Adrenal gland (tissue), 12 donors: ENCODE results near the gene PDGFC. TPM values are rescaled to one million over a fixed set of nuclear protein-coding genes. Genes with fewer than 3 reads are reported as not detected.
"Not testable (repeated sequence)": the region's sequence is repeated elsewhere in the genome, so short reads cannot be mapped to it uniquely, and the experiment has no call there.

ENCODE experiments used
- DNase-seq, 7 donors: peaks; one replicate each; pipeline ENCODE4 v3.0.0-alpha.2; 2019 to 2020
- H3K27ac ChIP-seq, 5 donors: fragments of 200-600 bp; sonication (generic) in 4 of 5; 1 replicate in 3 of 5; 2 replicates in 2 of 5; pipeline versions ENCODE4 v1.5.1 to v1.8.0; 2016 to 2020; ENCODE audit warnings: mild to moderate bottlenecking in 1 of 5
- H3K27me3 ChIP-seq: fragments of 200-600 bp; 2 replicates; pipeline ENCODE4 v1.8.0; 2021
- H3K36me3 ChIP-seq, 2 donors: fragments of 200-600 bp; replicated peaks in 1 of 2; 1 replicate in 1 of 2; 2 replicates in 1 of 2; pipeline versions ENCODE4 v1.5.1 to v1.8.0; 2018 to 2022
- H3K4me1 ChIP-seq, 2 donors: fragments of 200-600 bp; replicated peaks in 1 of 2; 1 replicate in 1 of 2; 2 replicates in 1 of 2; pipeline versions ENCODE4 v1.5.1 to v1.8.0; 2018 to 2021
- H3K4me3 ChIP-seq, 4 donors: fragments of 200-600 bp; sonication (generic) in 3 of 4; one replicate each; pipeline ENCODE4 v1.5.1; 2016 to 2018
- H3K9me3 ChIP-seq, 3 donors: fragments of 200-600 bp; sonication (generic) in 1 of 3; replicated peaks in 1 of 3; 1 replicate in 2 of 3; 2 replicates in 1 of 3; pipeline versions ENCODE4 v1.5.1 to v1.8.0; 2016 to 2021
- POLR2A ChIP-seq, 2 donors: fragments of 450-650 bp; IDR thresholded peaks; one replicate each; pipeline ENCODE4 v1.6.1; 2017; ENCODE audit warnings: antibody characterized with exemption in 2 of 2, mild to moderate bottlenecking in 2 of 2, moderate library complexity in 1 of 2
- WGBS, 4 donors: extraction: QIAGEN DNeasy Blood & Tissue Kit in 2 of 4; methylation state at CpG; one replicate each; pipeline versions ENCODE4 v1.1.5 to v1.1.7; 2013 to 2017; 5-methylcytosine and 5-hydroxymethylcytosine counted together
- intact Hi-C, 2 donors: fragments of 100-400 bp; cut with DNase I; formaldehyde crosslinking; loops; one replicate each; pipeline versions ENCODE4 v1.14.1 to v1.15.0; 2022 to 2023
- polyA plus RNA-seq, 3 donors: library from polyadenylated mRNA; stranded (reverse); fragments of 200-250 nt in 2 of 3; fragments of 350-450 nt in 1 of 3; fragmentation: Illumina TruSeq in 1 of 3; extraction: RNeasy Lipid Tissue Mini Kit (QIAGEN cat#74804) in 1 of 3; gene quantifications; one replicate each; pipeline ENCODE4 v1.2.3, GENCODE V29; 2013 to 2014
- total RNA-seq, 9 donors: library from RNA; depleted of rRNA in 4 of 9; stranded (reverse); fragments of >200 nt in 4 of 9; fragments of 120-200 nt in 1 of 9; fragmentation: NEBNext Ultra II Directional in 1 of 9; extraction: Animal tissue kit (Norgen Biotek cat#: 25700) in 1 of 9; gene quantifications; one replicate each; pipeline versions ENCODE4 v1.1.0 to v1.2.4, GENCODE V29; 2013 to 2023
- TF ChIP-seq, protein P1 (sequence below), 6 experiments: fragments of 450-650 bp in 4 of 6; fragments of 200-600 bp in 2 of 6; sonication (generic) in 1 of 6; IDR thresholded peaks; 1 replicate in 5 of 6; 2 replicates in 1 of 6; pipeline versions ENCODE4 v1.5.1 to v1.8.0; 2016 to 2021; ENCODE audit warnings: antibody characterized with exemption in 6 of 6, mild to moderate bottlenecking in 2 of 6, moderate library complexity in 1 of 6
- donor health status: healthy with polysubstance abuse.
- donor health status: Bipolar disorder and iron deficiency.
- donor health status: DM: yes; HTN: yes; CAD: no.
- donor health status: DM: no; HTN: no; CAD: no.
- donor health status: DM: no; HTN: no; CAD: no.
- donor health status: DM: yes; HTN: yes; CAD: no.

PDGFC gene
- total and polyA plus RNA-seq, 12 donors: 6.0 to 77.2 (median 45.4) TPM

DNA sequence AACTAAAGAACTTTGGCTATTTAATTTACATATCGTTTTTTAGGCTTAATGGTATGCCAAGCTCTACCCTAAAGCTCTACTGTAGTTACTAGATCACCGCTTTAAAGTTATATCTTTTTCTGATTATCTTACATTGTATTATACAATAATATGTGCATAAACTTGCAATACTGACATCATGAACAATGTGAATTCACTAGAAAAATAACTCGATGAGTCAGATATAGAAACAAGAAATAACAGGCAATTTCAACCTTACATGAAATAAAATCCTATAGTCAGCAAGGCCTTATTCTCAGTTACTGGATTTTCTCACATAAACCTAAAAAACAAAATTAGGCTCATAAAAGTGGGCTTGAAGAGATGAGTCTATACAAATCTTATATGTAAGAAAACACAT, 32.5 kb downstream of the PDGFC start:
- Histone ChIP-seq H3K4me1 (peaks cover 0 to 25% of the 10 kb centered on the region in 2 donors), H3K36me3 (no peaks in the 10 kb centered on the region), H3K27me3 (no peaks in the 10 kb centered on the region), H3K9me3 (no peaks in the 10 kb centered on the region), H3K4me3 (no peak overlapping the region), H3K27ac (no peak overlapping the region)
- no peak for DNase-seq
- intact Hi-C loops: no loop called here
- 86 to 94% (median 92%) methylated on average over 3 of the region's 3 CpGs for WGBS, 4 donors
- TF ChIP-seq, protein P1, sequence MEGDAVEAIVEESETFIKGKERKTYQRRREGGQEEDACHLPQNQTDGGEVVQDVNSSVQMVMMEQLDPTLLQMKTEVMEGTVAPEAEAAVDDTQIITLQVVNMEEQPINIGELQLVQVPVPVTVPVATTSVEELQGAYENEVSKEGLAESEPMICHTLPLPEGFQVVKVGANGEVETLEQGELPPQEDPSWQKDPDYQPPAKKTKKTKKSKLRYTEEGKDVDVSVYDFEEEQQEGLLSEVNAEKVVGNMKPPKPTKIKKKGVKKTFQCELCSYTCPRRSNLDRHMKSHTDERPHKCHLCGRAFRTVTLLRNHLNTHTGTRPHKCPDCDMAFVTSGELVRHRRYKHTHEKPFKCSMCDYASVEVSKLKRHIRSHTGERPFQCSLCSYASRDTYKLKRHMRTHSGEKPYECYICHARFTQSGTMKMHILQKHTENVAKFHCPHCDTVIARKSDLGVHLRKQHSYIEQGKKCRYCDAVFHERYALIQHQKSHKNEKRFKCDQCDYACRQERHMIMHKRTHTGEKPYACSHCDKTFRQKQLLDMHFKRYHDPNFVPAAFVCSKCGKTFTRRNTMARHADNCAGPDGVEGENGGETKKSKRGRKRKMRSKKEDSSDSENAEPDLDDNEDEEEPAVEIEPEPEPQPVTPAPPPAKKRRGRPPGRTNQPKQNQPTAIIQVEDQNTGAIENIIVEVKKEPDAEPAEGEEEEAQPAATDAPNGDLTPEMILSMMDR (IDR thresholded peaks at IDR 0.05): no peak
- no peak for TF ChIP-seq POLR2A (IDR thresholded peaks at IDR 0.05)

DNA sequence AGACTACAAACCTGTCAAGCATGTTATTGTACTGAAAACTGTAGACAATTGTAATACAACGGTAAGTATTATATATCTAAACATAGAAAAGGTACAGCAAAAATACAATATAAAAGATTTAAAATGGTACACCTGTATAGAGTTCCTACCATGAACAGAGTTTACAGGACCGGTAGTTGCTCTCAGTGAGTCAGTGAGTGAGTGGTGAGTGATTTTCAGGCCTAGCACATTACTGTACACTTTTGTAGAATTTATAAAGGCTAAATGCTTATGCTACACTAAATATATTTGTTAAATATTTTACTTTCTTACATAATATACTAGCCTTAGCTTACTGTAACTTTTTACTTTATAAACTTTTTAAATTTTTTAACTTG, 37.4 kb downstream of the PDGFC start:
- H3K4me1 ChIP-seq: peaks cover 0 to 12% of the 10 kb centered on the region in 2 donors
- TF ChIP-seq POLR2A (IDR thresholded peaks at IDR 0.05): no peak
- TF ChIP-seq, protein P1 (IDR thresholded peaks at IDR 0.05): no peak
- intact Hi-C loops: no loop called here
- peak overlapping the region in 1 of 5 donors; percentile 40 for H3K27ac ChIP-seq
- no peak overlapping the region for H3K4me3 ChIP-seq
- no peak for DNase-seq
- no peaks in the 10 kb centered on the region for H3K36me3 ChIP-seq
- 88 to 95% (median 92%) methylated on average over 2 of the region's 2 CpGs for WGBS, 4 donors
- H3K27me3 ChIP-seq: no peaks in the 10 kb centered on the region
- H3K9me3 ChIP-seq: no peaks in the 10 kb centered on the region

GRCh38 chr4:156933633-156934258, 37.9 kb downstream of the PDGFC start:
- 68 to 91% (median 86%) methylated on average over 5 of the region's 5 CpGs for WGBS, 4 donors
- Histone ChIP-seq H3K27me3 (no peaks in the 10 kb centered on the region), H3K9me3 (no peaks in the 10 kb centered on the region), H3K27ac (peak overlapping the region in 1 of 5 donors; percentile 40), H3K4me1 (peaks cover 0 to 11% of the 10 kb centered on the region in 2 donors), H3K4me3 (no peak overlapping the region), H3K36me3 (no peaks in the 10 kb centered on the region)
- no peak for DNase-seq
- no peak for TF ChIP-seq POLR2A (IDR thresholded peaks at IDR 0.05)
- TF ChIP-seq, protein P1 (IDR thresholded peaks at IDR 0.05): no peak
- intact Hi-C loops: no loop called here

DNA sequence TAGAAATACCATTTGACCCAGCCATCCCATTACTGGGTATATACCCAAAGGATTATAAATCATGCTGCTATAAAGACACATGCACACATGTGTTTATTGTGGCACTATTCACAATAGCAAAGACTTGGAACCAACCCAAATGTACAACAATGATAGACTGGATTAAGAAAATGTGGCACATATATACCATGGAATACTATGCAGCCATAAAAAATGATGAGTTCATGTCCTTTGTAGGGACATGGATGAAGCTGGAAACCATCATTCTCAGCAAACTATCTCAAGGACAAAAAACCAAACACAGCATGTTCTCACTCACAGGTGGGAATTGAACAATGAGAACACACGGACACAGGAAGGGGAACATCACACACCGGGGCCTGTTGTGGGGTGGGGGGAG, 39.2 kb downstream of the PDGFC start:
- intact Hi-C loops, DNase-seq, H3K36me3 ChIP-seq, H3K27me3 ChIP-seq, H3K4me3 ChIP-seq, H3K27ac ChIP-seq, H3K9me3 ChIP-seq: not testable (repeated sequence)
- 76 to 94% (median 92%) methylated on average over 2 of the region's 2 CpGs for WGBS, 4 donors
- peaks cover 0 to 11% of the 10 kb centered on the region in 2 donors for H3K4me1 ChIP-seq

- peaks cover 0 to 11% of the 10 kb centered on the region in 2 donors for H3K4me1 ChIP-seq
Measured at GRCh38 chr4:156931267-156931666, 40.3 kb downstream of the PDGFC start.

More at GRCh38 chr4:156931267-156931666, 40.3 kb downstream of the PDGFC start:
- no peaks in the 10 kb centered on the region for H3K9me3 ChIP-seq
- WGBS, 4 donors: 10 to 37% (median 30%) methylated on average over 2 of the region's 2 CpGs
- no peak for TF ChIP-seq POLR2A (IDR thresholded peaks at IDR 0.05)
- TF ChIP-seq, protein P1 (IDR thresholded peaks at IDR 0.05): no peak
- peak overlapping the region in 2 of 5 donors; percentile 58 to 61 for H3K27ac ChIP-seq
- intact Hi-C loops: no loop called here
- H3K4me3 ChIP-seq: no peak overlapping the region
- DNase-seq: peak; percentile 32 to 68 (median 58)
- H3K27me3 ChIP-seq: no peaks in the 10 kb centered on the region
- no peaks in the 10 kb centered on the region for H3K36me3 ChIP-seq
